Measurements from ENCODE around the gene PLAC8. TPM values are rescaled to one million over a fixed set of nuclear protein-coding genes. Genes with fewer than 3 reads are reported as not detected.

Gene PLAC8, protein sequence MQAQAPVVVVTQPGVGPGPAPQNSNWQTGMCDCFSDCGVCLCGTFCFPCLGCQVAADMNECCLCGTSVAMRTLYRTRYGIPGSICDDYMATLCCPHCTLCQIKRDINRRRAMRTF
- total RNA-seq (2014; rRNA removed) = 1.6 and 3.7 TPM in 2 replicates
- Bru-seq, nascent RNA = percentile 44 among the genes with signal in this experiment
- BruChase-seq, experiment 1, labeled RNA remaining after a 6-hour chase = percentile 44 among the genes with signal in this experiment
- percentile 46 among the genes with signal in this experiment for BruChase-seq, experiment 2, labeled RNA remaining after a 2-hour chase
- long read RNA-seq, partial matches to known transcripts = 3 of 5 reads
- long read RNA-seq, other reads (novel, unspliced or antisense) = 0 of 5 reads

- ChIA-PET CTCF (no interaction called here), POLR2A (ENCODE audit: unreplicated experiment) (no interaction called here)
- intact Hi-C loops (cut with micrococcal nuclease) = loop anchor here (5.0 kb wide), 1 partner anchor 42 kb away; no protein-coding TSS in a partner anchor
- no TSS peak for BruUV-seq (replicated peaks)
- Histone ChIP-seq H3K9me2 (replicated peaks; ENCODE audit: low read length) (no peaks in the 10 kb centered on the region), H3K9ac (ENCODE audit: low read length) (no peak within 1 kb of the TSS; the same call in 1 of the 2 replicates), H3K4me2 (ENCODE audit: low read length) (peak within 1 kb of the TSS; percentile 37), H3F3A (ENCODE audit: low read length, unreplicated experiment) (peaks cover 4% of the 10 kb centered on the region), H4K20me1 (ENCODE audit: low read length) (no peaks in the 10 kb centered on the region), H3K79me2 (ENCODE audit: low read length) (no peaks in the 10 kb centered on the region), H3K27me3 (ENCODE audit: low read length) (no peaks in the 10 kb centered on the region), H3K4me1 (ENCODE audit: insufficient read depth, low read length) (peaks cover 24% of the 10 kb centered on the region), H2AFZ (ENCODE audit: low read length) (peak within 1 kb of the TSS; percentile 21), H3K9me3 (ENCODE audit: low read length) (no peaks in the 10 kb centered on the region), H3K27ac (ENCODE audit: low read length) (0 out of 2 replicates have a peak within 1 kb of the TSS, but pooled peaks have one; percentile 12), H3K4me3 (ENCODE audit: low read length) (peak within 1 kb of the TSS; percentile 9; the same call in 1 of the 2 replicates), H3K36me3 (ENCODE audit: low read depth, low read length) (no peaks in the 10 kb centered on the region)
- no peak for TF ChIP-seq EZH2phosphoT487 (IDR thresholded peaks at IDR 0.05; ENCODE audit: borderline replicate concordance, low read length)
- TF ChIP-seq EZH2 (IDR thresholded peaks at IDR 0.05; ENCODE audit: low read length, unreplicated experiment) = no peak
- ATAC-seq (peak; percentile 21), DNase-seq (peak; percentile 19)
These were observed at the start of gene PLAC8 for GRCh38 chr4:83114576-83114975. Gene PLAC8 (minus strand): TSS chr4:83114729. CDS start chr4:83107921, 6,808 bp downstream.

GRCh38 chr4:83153417-83153816 lies 38.9 kb upstream of the PLAC8 start:
- POLR2A ChIA-PET (ENCODE audit: unreplicated experiment) = no interaction called here
- Histone ChIP-seq H3K27me3 (ENCODE audit: low read length) (no peaks in the 10 kb centered on the region), H3K36me3 (ENCODE audit: low read depth, low read length) (no peaks in the 10 kb centered on the region), H3K27ac (ENCODE audit: low read length) (no peak overlapping the region), H3K4me3 (ENCODE audit: low read length) (no peak overlapping the region), H3K79me2 (ENCODE audit: low read length) (no peaks in the 10 kb centered on the region), H3K4me1 (ENCODE audit: insufficient read depth, low read length) (no peaks in the 10 kb centered on the region), H2AFZ (ENCODE audit: low read length) (no peak overlapping the region), H3K4me2 (ENCODE audit: low read length) (no peak overlapping the region), H3K9me3 (ENCODE audit: low read length) (no peaks in the 10 kb centered on the region), H3K9ac (ENCODE audit: low read length) (no peak overlapping the region), H3F3A (ENCODE audit: low read length, unreplicated experiment) (no peaks in the 10 kb centered on the region), H4K20me1 (ENCODE audit: low read length) (no peaks in the 10 kb centered on the region), H3K9me2 (replicated peaks; ENCODE audit: low read length) (no peaks in the 10 kb centered on the region)
- TF ChIP-seq EZH2 (IDR thresholded peaks at IDR 0.05; ENCODE audit: low read length, unreplicated experiment) = no peak
- TF ChIP-seq CTCF (conservative IDR thresholded peaks at IDR 0.05; ENCODE audit: low read depth, low read length) = no peak
- no peak for TF ChIP-seq EZH2phosphoT487 (IDR thresholded peaks at IDR 0.05; ENCODE audit: borderline replicate concordance, low read length)
- intact Hi-C loops (cut with micrococcal nuclease) = no loop called here
- ATAC-seq (no peak), DNase-seq (no peak)
- no TSS peak for BruUV-seq (replicated peaks)
- CTCF ChIA-PET = no interaction called here

GRCh38 chr4:83152746-83153145 lies 38.2 kb upstream of the PLAC8 start:
- Histone ChIP-seq H3K4me2 (ENCODE audit: low read length) (no peak overlapping the region), H3K27ac (ENCODE audit: low read length) (no peak overlapping the region), H3K27me3 (ENCODE audit: low read length) (no peaks in the 10 kb centered on the region), H3F3A (ENCODE audit: low read length, unreplicated experiment) (no peaks in the 10 kb centered on the region), H3K9me2 (replicated peaks; ENCODE audit: low read length) (no peaks in the 10 kb centered on the region), H3K9me3 (ENCODE audit: low read length) (no peaks in the 10 kb centered on the region), H3K4me3 (ENCODE audit: low read length) (no peak overlapping the region), H3K4me1 (ENCODE audit: insufficient read depth, low read length) (no peaks in the 10 kb centered on the region), H3K9ac (ENCODE audit: low read length) (no peak overlapping the region), H4K20me1 (ENCODE audit: low read length) (no peaks in the 10 kb centered on the region), H3K36me3 (ENCODE audit: low read depth, low read length) (no peaks in the 10 kb centered on the region), H3K79me2 (ENCODE audit: low read length) (no peaks in the 10 kb centered on the region), H2AFZ (ENCODE audit: low read length) (no peak overlapping the region)
- ChIA-PET POLR2A (ENCODE audit: unreplicated experiment) (no interaction called here), CTCF (no interaction called here)
- ATAC-seq (no peak), DNase-seq (no peak)
- BruUV-seq (replicated peaks) = no TSS peak
- intact Hi-C loops (cut with micrococcal nuclease) = no loop called here
- TF ChIP-seq CTCF (conservative IDR thresholded peaks at IDR 0.05; ENCODE audit: low read depth, low read length) (no peak), EZH2 (IDR thresholded peaks at IDR 0.05; ENCODE audit: low read length, unreplicated experiment) (no peak), EZH2phosphoT487 (IDR thresholded peaks at IDR 0.05; ENCODE audit: borderline replicate concordance, low read length) (no peak)
